GM12878 (cell line): ENCODE results near the gene ZACN. TPM values are rescaled to one million over a fixed set of nuclear protein-coding genes. Genes with fewer than 3 reads are reported as not detected.
A peak's percentile ranks its signal among the peaks of the same experiment; 100 is the strongest.

Source experiments
- ATAC-seq: fragments of 200-7000 bp; cut with Tn5 transposase; 3 replicates; pipeline ENCODE4 v1.9.1; 2020; ENCODE audit warnings: mild to moderate bottlenecking, moderate library complexity
- BruUV-seq: library from RNA; stranded (reverse); fragments of 400-500 nt; replicated peaks from 2 replicates; lab custom pipeline; 2021; lab: Mats Ljungman, UMichigan
- CTCF ChIA-PET: fragments of 300-600 bp; sonication (Branson Sonifier 250); formaldehyde crosslinking; extraction: SDS; loops from one replicate; lab custom pipeline; 2021; ENCODE audit warnings: inconsistent platforms; lab: Yijun Ruan, JAX
- POLR2A ChIA-PET: fragments of 350-600 bp; formaldehyde crosslinking; extraction: SDS; loops from one replicate; lab custom pipeline; 2021; ENCODE audit warnings: inconsistent platforms; lab: Charles Lee
- RAD21 ChIA-PET: fragments of 300-600 bp; sonication (Branson Sonifier 250); formaldehyde crosslinking; loops from one replicate; lab custom pipeline; 2023; ENCODE audit warnings: antibody characterized with exemption; ENCODE audit not compliant: unreplicated experiment; lab: Charles Lee
- SMC1A ChIA-PET: fragments of 300-600 bp; sonication (Branson Sonifier 250); formaldehyde crosslinking; loops from one replicate; lab custom pipeline; 2023; ENCODE audit not compliant: unreplicated experiment, uncharacterized antibody; lab: Charles Lee
- DNase-seq: peaks from one replicate; pipeline ENCODE4 v3.0.0-alpha.2; 2011; ENCODE audit warnings: low read depth, low spot score
- FAIRE-seq: peaks from 3 replicates; lab custom pipeline; 2011; peaks lifted over from hg19 to GRCh38; lab: Jason Lieb, UNC
- H2AFZ ChIP-seq: 2 replicates; pipeline ENCODE4 v1.6.0; 2011; ENCODE audit warnings: low read depth, low read length, control low read depth; ENCODE audit not compliant: control insufficient read depth
- H3K27ac ChIP-seq: 2 replicates; pipeline ENCODE4 v1.5.1; 2011; ENCODE audit warnings: control low read depth; ENCODE audit not compliant: control insufficient read depth, insufficient read depth
- H3K27me3 ChIP-seq, 2 experiments: replicated peaks in 1 of 2; 2 replicates each; pipeline versions ENCODE4 v1.6.0 to v1.6.1; 2011; ENCODE audit warnings: low read length in 1 of 2; ENCODE audit not compliant: control insufficient read depth in 2 of 2, insufficient read depth in 2 of 2
- H3K36me3 ChIP-seq, 2 experiments: 2 replicates each; pipeline ENCODE4 v1.5.1; 2011; ENCODE audit warnings: low read length in 1 of 2; ENCODE audit not compliant: control insufficient read depth in 2 of 2, insufficient read depth in 2 of 2
- H3K4me1 ChIP-seq: 2 replicates; pipeline ENCODE4 v1.6.1; 2011; ENCODE audit warnings: mild to moderate bottlenecking, low read length, moderate library complexity, mixed read lengths; ENCODE audit not compliant: control insufficient read depth, insufficient read depth
- H3K4me2 ChIP-seq: 2 replicates; pipeline ENCODE4 v1.6.0; 2011; ENCODE audit warnings: control low read depth; ENCODE audit not compliant: control insufficient read depth, insufficient read depth
- H3K4me3 ChIP-seq: fragments of 200-600 bp; sonication (generic); 2 replicates; pipeline ENCODE4 v1.5.1; 2016
- H3K79me2 ChIP-seq: 2 replicates; pipeline ENCODE4 v1.6.0; 2011; ENCODE audit warnings: low read length; ENCODE audit not compliant: control insufficient read depth, insufficient read depth
- H3K9ac ChIP-seq: 2 replicates; pipeline ENCODE4 v1.8.0; 2011; ENCODE audit warnings: low read length, control low read depth, mixed read lengths; ENCODE audit not compliant: control insufficient read depth, insufficient read depth
- H3K9me3 ChIP-seq: replicated peaks from 3 replicates; pipeline ENCODE4 v1.5.1; 2011; ENCODE audit warnings: mild to moderate bottlenecking, low read length; ENCODE audit not compliant: control insufficient read depth, insufficient read depth
- H4K20me1 ChIP-seq: 2 replicates; pipeline ENCODE4 v1.6.0; 2011; ENCODE audit not compliant: control insufficient read depth, insufficient read depth
- BACH1 ChIP-seq: fragments of 450-650 bp; IDR thresholded peaks from 2 replicates; pipeline ENCODE4 v1.6.1; 2017; ENCODE audit warnings: mild to moderate bottlenecking, borderline replicate concordance
- CEBPB ChIP-seq, 2 experiments: fragments of 150-350 bp in 1 of 2; IDR thresholded peaks; 2 replicates each; pipeline ENCODE4 v1.6.1; 2012 to 2014; ENCODE audit warnings: low read depth in 2 of 2, low read length in 2 of 2, borderline replicate concordance in 1 of 2, inconsistent platforms in 1 of 2
- CHD1 ChIP-seq: IDR thresholded peaks from 2 replicates; pipeline ENCODE4 v1.6.1; 2012; ENCODE audit warnings: low read depth, low read length, improper control_type of control experiment
- CHD4 ChIP-seq: fragments of 200-600 bp; sonication (generic); IDR thresholded peaks from 2 replicates; pipeline ENCODE4 v1.6.1; 2016; ENCODE audit warnings: mild to moderate bottlenecking
- IKZF1 ChIP-seq: fragments of 450-650 bp; conservative IDR thresholded peaks from 2 replicates; pipeline ENCODE4 v1.6.1; 2017; ENCODE audit warnings: antibody characterized with exemption, mild to moderate bottlenecking
- IKZF2 ChIP-seq, 2 experiments: fragments of 450-650 bp; IDR thresholded peaks; 2 replicates each; pipeline ENCODE4 v1.6.1; 2017; ENCODE audit warnings: mild to moderate bottlenecking in 2 of 2, moderate library complexity in 2 of 2
- MEF2A ChIP-seq: IDR thresholded peaks from 2 replicates; pipeline ENCODE4 v1.6.1; 2011; ENCODE audit warnings: low read depth, mild to moderate bottlenecking, low read length, moderate library complexity; ENCODE audit not compliant: insufficient read depth
- NBN ChIP-seq: fragments of 450-650 bp; IDR thresholded peaks from 2 replicates; pipeline ENCODE4 v1.6.1; 2016
- POU2F2 ChIP-seq: IDR thresholded peaks from 3 replicates; pipeline ENCODE4 v1.6.1; 2011; ENCODE audit warnings: low read depth, mild to moderate bottlenecking, low read length, borderline replicate concordance
- STAT1 ChIP-seq: fragments of 450-650 bp; conservative IDR thresholded peaks from 2 replicates; pipeline ENCODE4 v1.6.1; 2014; ENCODE audit warnings: antibody characterized with exemption, mild to moderate bottlenecking
- TARDBP ChIP-seq: IDR thresholded peaks from 2 replicates; pipeline ENCODE4 v1.6.1; 2016; ENCODE audit warnings: borderline replicate concordance
- TCF3 ChIP-seq: IDR thresholded peaks from 2 replicates; pipeline ENCODE4 v1.6.1; 2012; ENCODE audit warnings: low read depth, mild to moderate bottlenecking, low read length, borderline replicate concordance; ENCODE audit not compliant: insufficient read depth
- TCF7 ChIP-seq: IDR thresholded peaks from 2 replicates; pipeline ENCODE4 v1.6.1; 2014; ENCODE audit warnings: antibody characterized with exemption, borderline replicate concordance
- WGBS: methylation state at CpG from one replicate; pipeline ENCODE4 v1.1.6; 2016; ENCODE audit warnings: low lambda C conversion rate; ENCODE audit not compliant: insufficient replicate concordance, insufficient coverage; ENCODE audit errors: missing lambda C conversion rate; 5-methylcytosine and 5-hydroxymethylcytosine counted together
- in situ Hi-C: fragments of 300-500 bp; cut with MboI; formaldehyde crosslinking; loops from 9 replicates; pipeline ENCODE4 v1.14.3; 2018; ENCODE audit warnings: mixed read lengths
- intact Hi-C: fragments of 100-400 bp; cut with micrococcal nuclease; formaldehyde crosslinking; loops from one replicate; pipeline ENCODE4 v1.14.2; 2022; ENCODE audit not compliant: unreplicated experiment
- polyA plus RNA-seq, 11 experiments: library from polyadenylated mRNA; depleted of rRNA in 4 of 11; unstranded in 6 of 11; stranded (reverse) in 5 of 11; fragments of >200 nt; fragmentation: Nextera tagmentation in 4 of 11; fragmentation: Illumina TruSeq in 1 of 11; extraction: Ambion mirVana in 4 of 11; extraction: Trizol in 1 of 11; gene quantifications; 1 replicate in 1 of 11; 2 replicates in 10 of 11; pipeline versions ENCODE4 v1.2.1 to v1.2.3, GENCODE V29; 2011 to 2016; ENCODE audit warnings: inconsistent platforms in 2 of 11, missing spikeins in 2 of 11, low read depth in 1 of 11
- total RNA-seq, 4 experiments: library from RNA; depleted of rRNA in 3 of 4; stranded (reverse); fragments of >200 nt in 3 of 4; fragmentation: Illumina TruSeq in 1 of 4; extraction: Trizol in 1 of 4; gene quantifications; 2 replicates each; pipeline versions ENCODE4 v1.2.1 to v1.2.3, GENCODE V29; 2013 to 2021
- TF ChIP-seq, protein P1 (sequence below): IDR thresholded peaks from 2 replicates; pipeline ENCODE4 v1.6.1; 2012; ENCODE audit warnings: low read depth, low read length, improper control_type of control experiment
- TF ChIP-seq, protein P2 (sequence below): IDR thresholded peaks from 2 replicates; pipeline ENCODE4 v1.6.1; 2012; ENCODE audit warnings: low read depth, low read length, improper control_type of control experiment
- TF ChIP-seq, protein P3 (sequence below): fragments of 450-650 bp; IDR thresholded peaks from 2 replicates; pipeline ENCODE4 v1.6.1; 2017; ENCODE audit warnings: low read depth, mild to moderate bottlenecking, moderate library complexity
- TF ChIP-seq, protein P4 (sequence below): IDR thresholded peaks from 2 replicates; pipeline ENCODE4 v1.6.1; 2011; ENCODE audit warnings: mild to moderate bottlenecking, low read depth, low read length, moderate library complexity; ENCODE audit not compliant: insufficient replicate concordance
- TF ChIP-seq, protein P5 (sequence below): IDR thresholded peaks from 2 replicates; pipeline ENCODE4 v1.6.1; 2012; ENCODE audit warnings: mild to moderate bottlenecking, low read depth, low read length

Gene ZACN
- total and polyA plus RNA-seq, 10 of the 15 experiments (the other 5 are each of a cell fraction or from before 2014, with no cell fraction given) = 0.06 to 11.3 (median 0.47) TPM; not detected in 2

DNA sequence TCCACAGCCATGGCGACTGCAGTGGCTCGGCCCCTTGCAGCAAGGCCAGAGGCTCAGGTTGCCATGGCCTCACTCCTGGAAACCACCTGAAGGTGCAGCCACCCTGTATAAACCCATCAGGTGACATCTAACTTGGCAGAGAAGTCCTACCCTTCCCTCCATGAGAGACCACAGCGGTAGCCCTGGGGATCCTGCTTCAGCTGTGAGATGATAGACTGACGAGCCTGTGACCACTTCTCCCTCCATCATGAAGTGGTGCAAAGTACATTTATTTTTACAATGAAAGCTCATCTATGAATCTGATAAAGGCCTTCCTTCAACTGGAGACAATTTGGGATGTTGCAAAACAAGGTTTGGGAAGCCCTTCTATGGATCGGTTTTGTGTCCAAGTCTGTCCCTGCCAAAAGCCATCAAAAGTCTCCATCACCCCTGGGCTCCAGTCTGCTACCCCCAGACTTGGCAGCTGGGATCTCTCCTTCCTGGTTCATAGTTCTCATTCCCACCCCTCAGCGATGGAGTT, 1.8 kb downstream of the ZACN start:
- ChIA-PET SMC1A (no interaction called here), POLR2A (interaction anchor here (1.4 kb wide), 1 partner anchor 18 kb away, joined by 4 read pairs; no protein-coding TSS in a partner anchor), RAD21 (no interaction called here), CTCF (no interaction called here)
- Histone ChIP-seq H3K4me3 (no peak overlapping the region), H3K27me3 (peaks cover 4 to 15% of the 10 kb centered on the region in 2 experiments; a peak in 3 of 4 replicates), H3K9me3 (no peaks in the 10 kb centered on the region), H3K4me1 (no peaks in the 10 kb centered on the region), H2AFZ (no peak overlapping the region), H3K79me2 (no peaks in the 10 kb centered on the region), H3K27ac (no peak overlapping the region), H3K36me3 (peaks cover 5 to 13% of the 10 kb centered on the region in 2 experiments; a peak in 3 of 4 replicates), H3K4me2 (no peak overlapping the region), H3K9ac (no peak overlapping the region), H4K20me1 (no peaks in the 10 kb centered on the region)
- in situ Hi-C loops = no loop called here
- intact Hi-C loops = no loop called here
- ATAC-seq (peak; percentile 8; the same call in 2 of the 3 replicates), DNase-seq (no peak), FAIRE-seq (no peak)
- no TSS peak for BruUV-seq
- 69% methylated on average over 6 of the region's 6 CpGs for WGBS
- TF ChIP-seq, protein P1, sequence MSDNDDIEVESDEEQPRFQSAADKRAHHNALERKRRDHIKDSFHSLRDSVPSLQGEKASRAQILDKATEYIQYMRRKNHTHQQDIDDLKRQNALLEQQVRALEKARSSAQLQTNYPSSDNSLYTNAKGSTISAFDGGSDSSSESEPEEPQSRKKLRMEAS = no peak
- no peak for TF ChIP-seq TCF3
- TF ChIP-seq, protein P2, sequence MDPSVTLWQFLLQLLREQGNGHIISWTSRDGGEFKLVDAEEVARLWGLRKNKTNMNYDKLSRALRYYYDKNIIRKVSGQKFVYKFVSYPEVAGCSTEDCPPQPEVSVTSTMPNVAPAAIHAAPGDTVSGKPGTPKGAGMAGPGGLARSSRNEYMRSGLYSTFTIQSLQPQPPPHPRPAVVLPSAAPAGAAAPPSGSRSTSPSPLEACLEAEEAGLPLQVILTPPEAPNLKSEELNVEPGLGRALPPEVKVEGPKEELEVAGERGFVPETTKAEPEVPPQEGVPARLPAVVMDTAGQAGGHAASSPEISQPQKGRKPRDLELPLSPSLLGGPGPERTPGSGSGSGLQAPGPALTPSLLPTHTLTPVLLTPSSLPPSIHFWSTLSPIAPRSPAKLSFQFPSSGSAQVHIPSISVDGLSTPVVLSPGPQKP = no peak
- no peak for TF ChIP-seq CHD4
- no peak for TF ChIP-seq CHD1
- TF ChIP-seq, protein P3, sequence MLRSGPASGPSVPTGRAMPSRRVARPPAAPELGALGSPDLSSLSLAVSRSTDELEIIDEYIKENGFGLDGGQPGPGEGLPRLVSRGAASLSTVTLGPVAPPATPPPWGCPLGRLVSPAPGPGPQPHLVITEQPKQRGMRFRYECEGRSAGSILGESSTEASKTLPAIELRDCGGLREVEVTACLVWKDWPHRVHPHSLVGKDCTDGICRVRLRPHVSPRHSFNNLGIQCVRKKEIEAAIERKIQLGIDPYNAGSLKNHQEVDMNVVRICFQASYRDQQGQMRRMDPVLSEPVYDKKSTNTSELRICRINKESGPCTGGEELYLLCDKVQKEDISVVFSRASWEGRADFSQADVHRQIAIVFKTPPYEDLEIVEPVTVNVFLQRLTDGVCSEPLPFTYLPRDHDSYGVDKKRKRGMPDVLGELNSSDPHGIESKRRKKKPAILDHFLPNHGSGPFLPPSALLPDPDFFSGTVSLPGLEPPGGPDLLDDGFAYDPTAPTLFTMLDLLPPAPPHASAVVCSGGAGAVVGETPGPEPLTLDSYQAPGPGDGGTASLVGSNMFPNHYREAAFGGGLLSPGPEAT = no peak
- TF ChIP-seq, protein P4, sequence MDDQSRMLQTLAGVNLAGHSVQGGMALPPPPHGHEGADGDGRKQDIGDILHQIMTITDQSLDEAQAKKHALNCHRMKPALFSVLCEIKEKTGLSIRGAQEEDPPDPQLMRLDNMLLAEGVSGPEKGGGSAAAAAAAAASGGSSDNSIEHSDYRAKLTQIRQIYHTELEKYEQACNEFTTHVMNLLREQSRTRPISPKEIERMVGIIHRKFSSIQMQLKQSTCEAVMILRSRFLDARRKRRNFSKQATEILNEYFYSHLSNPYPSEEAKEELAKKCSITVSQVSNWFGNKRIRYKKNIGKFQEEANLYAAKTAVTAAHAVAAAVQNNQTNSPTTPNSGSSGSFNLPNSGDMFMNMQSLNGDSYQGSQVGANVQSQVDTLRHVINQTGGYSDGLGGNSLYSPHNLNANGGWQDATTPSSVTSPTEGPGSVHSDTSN = no peak
- TF ChIP-seq, protein P5, sequence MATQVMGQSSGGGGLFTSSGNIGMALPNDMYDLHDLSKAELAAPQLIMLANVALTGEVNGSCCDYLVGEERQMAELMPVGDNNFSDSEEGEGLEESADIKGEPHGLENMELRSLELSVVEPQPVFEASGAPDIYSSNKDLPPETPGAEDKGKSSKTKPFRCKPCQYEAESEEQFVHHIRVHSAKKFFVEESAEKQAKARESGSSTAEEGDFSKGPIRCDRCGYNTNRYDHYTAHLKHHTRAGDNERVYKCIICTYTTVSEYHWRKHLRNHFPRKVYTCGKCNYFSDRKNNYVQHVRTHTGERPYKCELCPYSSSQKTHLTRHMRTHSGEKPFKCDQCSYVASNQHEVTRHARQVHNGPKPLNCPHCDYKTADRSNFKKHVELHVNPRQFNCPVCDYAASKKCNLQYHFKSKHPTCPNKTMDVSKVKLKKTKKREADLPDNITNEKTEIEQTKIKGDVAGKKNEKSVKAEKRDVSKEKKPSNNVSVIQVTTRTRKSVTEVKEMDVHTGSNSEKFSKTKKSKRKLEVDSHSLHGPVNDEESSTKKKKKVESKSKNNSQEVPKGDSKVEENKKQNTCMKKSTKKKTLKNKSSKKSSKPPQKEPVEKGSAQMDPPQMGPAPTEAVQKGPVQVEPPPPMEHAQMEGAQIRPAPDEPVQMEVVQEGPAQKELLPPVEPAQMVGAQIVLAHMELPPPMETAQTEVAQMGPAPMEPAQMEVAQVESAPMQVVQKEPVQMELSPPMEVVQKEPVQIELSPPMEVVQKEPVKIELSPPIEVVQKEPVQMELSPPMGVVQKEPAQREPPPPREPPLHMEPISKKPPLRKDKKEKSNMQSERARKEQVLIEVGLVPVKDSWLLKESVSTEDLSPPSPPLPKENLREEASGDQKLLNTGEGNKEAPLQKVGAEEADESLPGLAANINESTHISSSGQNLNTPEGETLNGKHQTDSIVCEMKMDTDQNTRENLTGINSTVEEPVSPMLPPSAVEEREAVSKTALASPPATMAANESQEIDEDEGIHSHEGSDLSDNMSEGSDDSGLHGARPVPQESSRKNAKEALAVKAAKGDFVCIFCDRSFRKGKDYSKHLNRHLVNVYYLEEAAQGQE = no peak
- TF ChIP-seq MEF2A = no peak
- no peak for TF ChIP-seq NBN
- no peak for TF ChIP-seq TCF7
- no peak for TF ChIP-seq IKZF2 (IDR thresholded peaks at IDR 0.05)
- no peak for TF ChIP-seq CEBPB (IDR thresholded peaks at IDR 0.05; ENCODE audit: borderline replicate concordance in 1 of 2, low read depth in 2 of 2, low read length in 2 of 2)
- no peak for TF ChIP-seq TARDBP
- TF ChIP-seq BACH1 = no peak
- TF ChIP-seq POU2F2 = no peak
- TF ChIP-seq STAT1 = no peak
- no peak for TF ChIP-seq IKZF1
